GM21526 (cell line): ENCODE results near the gene SDC3.

ENCODE experiments used
- ATAC-seq: cut with Tn5 transposase; IDR thresholded peaks from one replicate; pipeline ENCODE4 v1.9.1; 2021; ENCODE audit warnings: moderate library complexity; ENCODE audit not compliant: unreplicated experiment, low FRiP score

SDC3 gene

DNA sequence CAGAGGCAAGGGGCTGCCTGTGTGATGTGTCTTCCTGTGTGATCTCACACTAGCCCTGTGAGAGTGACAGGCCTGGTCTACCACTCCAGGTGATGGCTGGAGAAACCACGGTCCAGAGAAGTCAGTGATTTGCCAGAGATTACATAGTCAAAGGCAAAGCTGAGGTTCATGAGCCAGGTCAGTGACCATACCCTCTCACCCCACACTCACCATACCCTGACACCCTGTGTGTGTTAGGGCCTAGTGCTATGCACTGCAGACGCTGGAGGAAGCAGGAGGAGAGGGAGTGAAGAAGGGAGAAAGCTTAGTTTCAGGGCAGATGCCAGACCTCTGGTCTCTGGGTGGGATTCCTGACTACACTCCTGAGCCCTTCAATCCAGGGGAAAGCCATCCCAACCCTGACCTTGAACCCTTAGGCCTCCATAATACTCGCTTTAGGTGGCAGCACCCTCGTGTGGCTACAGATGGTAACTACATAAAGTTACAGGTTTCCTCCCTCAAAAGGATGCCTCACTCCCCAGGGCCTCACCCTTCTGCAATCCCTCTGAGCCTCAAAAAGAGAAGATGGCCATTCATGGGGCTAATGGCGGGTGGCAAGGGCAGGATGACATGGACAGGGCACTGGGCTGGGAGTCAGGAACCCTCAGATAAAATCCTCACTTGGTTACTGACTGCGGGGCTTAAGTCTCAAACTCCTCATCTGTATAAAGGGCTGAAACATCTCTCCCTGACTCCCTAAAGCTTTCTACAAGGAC, 20.8 kb upstream of the SDC3 start:
- ATAC-seq: no peak

DNA sequence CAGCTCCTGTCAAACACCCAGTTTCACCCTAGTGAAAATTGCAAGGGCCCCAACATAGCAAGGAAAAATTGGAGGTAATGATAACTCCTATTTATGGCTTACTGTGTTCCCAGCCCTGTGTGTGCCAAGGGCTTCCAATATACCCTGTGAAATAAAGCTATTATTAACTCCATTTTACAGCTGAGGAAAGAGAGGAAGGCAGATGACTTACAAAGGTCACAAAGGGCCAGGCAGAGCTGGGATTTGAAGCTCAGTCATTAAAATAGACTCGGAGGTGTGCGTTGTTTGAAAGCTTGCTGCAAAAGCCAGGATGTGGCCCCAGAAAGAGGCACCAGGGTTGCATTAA, 20.2 kb upstream of the SDC3 start:
- ATAC-seq: no peak

DNA sequence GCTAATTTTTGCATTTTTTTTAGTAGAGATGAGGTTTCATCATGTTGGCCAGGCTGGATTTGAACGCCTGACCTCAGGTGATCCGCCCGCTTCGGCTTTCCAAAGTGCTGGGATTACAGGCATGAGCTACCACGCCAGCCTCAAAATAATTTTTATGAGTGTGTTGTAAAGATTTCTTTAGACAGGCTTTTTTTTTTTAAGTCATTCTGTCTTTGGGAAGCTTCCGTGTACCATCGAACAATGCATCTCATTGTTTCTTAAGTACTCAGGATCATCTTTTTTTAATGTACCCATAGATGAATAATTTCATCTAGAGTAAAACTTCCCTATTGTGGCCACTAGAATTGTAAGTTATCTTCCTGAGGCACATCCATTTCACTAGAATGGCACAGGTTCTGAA, 19.6 kb upstream of the SDC3 start:
- ATAC-seq: no peak

DNA sequence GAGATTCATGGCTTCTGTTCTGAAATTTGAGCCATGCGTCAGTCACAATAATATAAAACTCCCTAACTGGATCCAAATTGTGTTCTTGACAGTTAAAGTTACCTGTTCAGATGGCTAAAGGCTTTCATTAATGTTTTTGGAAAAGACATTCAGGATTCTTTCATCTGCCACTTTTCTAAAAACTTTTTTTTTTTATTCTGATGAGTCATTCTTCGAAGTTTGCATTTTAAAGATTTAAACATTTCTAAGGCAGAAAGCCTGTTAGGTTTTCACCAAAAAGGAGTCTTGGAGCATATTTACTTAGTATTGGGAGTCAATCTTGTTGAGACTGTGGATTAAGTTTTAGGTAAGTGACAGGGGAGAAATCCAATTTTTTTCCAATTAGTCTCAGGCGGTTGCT, 18.9 kb upstream of the SDC3 start:
- no peak for ATAC-seq

DNA sequence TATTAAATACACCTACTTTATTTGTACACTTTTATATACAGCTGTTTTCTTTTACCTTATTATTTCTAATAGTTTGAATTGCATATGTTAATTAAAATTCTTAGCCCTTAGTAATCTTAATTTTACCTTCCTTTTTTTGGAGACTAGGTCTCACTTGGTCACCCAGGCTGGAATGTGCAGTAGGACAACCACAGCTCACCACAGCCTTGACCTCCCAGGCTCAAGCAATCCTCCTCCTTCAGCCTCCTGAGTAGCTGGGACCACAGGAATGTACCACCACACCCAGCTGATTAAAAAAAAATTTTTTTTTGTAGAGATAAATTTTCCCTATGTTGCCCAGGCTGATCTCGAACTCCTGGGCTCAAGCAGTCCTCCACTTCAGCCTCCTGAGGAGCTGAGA, 15.0 kb upstream of the SDC3 start:
- ATAC-seq: no peak

DNA sequence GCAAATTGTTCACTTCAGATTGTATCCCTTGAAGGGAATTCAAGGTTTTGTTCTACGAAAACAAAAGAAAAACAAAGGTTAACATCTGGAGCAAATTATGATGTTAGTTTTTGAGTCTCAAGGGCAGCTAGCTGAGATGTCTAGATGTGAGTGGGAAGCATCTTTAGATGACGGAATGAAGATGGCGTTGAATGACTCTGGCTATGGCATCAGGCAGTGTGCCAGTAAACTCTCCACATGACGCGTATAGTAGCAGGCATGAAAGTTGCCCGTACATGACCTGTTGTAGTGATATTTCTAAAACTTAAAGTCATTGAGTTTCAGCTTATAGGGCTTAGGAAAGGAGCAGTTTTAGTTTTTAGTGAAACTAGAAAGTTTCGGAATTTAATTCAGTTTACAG, 12.3 kb upstream of the SDC3 start:
- no peak for ATAC-seq

DNA sequence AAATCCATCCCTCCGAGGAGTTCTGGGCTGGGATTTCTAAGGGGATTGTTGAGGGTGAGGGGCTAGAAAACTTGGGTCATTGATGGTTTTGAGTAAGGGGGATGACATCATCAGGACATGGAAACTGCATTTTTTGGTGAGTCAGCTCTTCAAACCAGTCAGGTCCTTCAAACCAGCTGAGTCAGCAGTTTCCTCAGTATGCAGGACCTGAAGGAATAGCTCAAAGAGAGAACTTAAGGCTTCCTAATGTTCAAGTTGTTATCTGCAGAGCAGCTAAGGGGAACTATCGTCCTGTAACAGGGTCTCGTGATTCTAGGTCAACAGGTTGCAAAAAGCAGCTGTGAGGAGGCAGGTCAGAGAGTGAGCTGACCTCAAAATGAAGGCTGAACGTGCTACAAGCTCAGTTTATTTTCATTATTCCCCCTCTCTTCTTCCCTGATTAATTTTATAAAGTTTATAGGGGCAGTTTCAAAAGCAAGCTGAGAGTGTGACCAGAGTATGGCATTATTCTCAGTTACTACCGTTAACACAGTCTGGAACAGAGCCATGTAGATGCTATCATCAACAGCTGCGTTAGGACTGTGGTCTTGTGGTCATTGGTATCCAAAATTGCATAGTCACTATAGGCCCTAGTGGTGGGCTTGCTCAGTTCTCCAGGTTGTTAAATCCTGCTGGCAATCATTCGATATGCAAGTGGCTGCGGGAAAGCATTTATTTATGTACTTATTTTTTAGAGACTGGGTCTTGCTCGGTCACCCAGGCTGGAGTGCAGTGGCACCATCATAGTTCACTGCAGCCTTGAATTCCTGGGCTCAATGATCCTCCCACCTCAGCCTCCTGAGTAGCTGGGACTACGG, 10.7 kb upstream of the SDC3 start:
- no peak for ATAC-seq

DNA sequence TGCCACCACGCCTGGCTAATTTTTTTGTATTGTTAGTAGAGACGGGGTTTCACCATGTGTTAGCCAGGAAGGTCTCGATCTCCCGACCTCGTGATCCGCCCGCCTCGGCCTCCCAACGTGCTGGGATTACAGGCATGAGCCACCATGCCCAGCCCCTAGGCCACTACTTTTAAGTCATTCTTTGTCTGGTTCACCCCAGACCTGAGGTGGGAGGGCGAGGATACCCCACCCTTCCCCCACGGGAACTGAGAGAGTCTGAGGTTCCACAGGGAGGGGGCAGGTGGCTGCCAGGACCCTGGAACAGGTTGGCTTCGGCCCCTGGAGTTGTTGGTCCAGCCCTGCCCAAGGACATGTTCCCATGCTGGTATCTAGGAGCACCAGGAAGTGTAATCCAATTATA, 7.7 kb upstream of the SDC3 start:
- ATAC-seq: no peak

DNA sequence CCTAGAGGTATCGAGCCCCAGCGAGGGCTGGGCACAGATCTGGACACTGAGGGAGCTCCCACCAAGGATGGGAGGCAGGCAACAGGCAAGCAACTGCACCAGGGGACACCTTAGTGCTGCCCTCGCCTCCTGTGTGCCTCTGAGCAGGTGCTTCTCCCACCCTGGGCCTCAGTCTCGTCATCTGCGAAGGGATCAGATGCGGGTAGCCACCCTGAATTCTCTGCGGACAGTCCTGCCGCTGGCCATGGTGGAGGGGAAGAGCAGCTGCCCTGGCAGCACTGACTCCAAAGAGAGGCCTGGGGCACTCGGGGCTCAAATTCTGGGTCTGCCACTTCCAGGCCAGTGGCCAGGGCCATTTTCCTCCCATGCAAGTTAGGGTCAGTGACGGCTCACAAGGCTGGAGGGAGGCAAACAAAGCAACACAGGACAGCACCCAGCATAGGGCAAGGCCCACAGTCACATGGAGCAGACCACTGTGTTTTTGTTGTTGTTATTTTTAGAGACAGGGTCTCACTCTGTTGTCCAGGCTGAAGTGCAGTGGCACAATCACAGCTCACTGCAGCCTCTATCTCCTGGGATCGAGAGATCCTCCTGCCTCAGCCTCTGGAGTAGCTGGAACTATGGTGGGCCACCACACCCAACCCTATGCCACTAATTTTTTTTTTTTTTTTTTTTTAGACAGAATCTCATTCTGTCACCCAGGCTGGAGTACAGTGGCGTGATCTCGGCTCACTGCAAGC, 7.1 kb upstream of the SDC3 start:
- ATAC-seq: no peak

DNA sequence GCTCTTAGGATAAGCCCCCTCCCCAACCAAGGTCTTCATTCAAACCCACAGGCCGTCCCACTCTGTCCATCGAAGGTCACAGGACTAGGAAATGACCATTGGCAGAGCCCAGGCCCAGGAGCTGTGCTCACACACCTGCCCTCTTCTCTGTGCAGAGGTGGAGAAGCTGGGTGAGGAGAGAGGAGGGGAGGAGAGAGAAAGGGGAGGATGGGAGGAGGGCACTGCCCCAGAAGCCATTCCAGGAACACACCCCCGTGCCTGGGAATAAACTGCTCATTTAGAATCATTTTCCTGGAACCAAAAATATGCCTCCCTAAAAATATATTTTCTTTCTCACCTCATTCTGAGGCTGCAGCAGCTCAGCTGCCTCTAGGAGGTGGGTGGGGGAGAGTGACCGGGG, 6.4 kb upstream of the SDC3 start:
- ATAC-seq: no peak

DNA sequence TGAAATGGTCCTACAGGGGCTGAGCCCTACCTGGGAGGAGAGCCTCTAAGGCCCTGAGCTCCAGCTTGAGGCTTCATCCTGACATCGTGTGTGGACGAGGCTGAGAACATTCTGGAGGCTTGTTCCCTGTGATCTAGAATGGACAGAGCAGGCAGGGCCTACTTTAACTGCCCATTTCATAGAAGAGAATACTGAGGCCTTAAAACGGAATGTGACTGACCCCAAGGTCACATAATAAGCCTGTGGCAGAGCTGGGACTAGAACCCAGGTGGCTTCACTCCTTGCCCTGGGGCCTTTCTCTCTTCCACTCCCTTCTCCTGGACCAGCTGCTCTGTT, 6.0 kb upstream of the SDC3 start:
- no peak for ATAC-seq

DNA sequence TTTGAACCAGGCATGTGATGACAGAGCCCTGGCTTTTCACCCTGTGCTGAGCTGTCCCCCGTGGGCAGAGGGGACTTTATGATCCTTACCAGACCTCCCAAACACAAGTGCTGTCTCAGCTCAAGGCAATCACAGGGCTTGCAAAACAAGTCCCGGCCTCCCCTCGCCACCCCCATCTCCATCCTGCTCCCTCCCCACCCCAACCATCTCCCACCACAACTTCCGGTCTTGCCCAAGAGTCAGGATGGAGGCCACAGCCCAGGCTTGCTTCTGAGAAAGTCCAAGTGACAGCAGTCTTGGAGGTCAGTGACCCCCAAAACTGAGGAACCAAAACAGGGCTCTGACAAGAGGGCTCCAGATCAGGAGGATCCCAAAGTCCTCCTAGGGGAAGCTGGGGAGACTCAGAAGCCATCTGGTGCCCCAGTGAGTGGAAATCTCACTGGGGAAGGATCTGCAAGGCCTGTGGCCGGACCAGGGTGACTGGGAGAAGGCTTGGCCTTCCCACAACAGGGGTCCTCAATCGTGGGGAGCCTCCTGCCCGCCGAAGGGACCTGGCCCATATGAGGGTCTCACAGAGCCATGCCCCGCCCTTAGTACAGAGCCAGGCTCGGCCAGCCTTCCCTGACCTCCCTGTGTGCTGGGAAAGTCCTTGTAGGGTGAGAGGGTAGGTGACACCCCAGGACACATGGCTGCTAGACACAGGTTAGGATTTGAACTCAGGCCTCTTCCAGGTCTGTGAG, 4.5 kb upstream of the SDC3 start:
- no peak for ATAC-seq

DNA sequence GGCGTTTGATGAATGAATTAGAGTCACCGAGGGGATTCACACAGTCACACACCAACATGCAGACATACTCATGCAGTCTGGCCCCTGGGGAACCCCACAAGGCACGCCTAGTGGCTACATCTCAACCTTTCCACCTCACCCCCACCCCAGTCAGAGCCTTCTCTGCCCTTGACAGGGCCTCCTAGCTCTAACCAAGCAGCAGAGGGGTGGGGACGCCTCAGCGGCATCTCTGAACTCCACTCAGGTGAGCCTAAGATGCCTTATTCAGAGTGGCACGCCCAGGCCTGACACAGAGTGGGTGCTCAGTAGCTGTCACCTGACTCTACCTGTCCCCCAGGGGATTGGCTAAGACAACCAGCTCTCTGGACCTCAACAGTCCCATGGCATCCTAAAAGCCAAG, 3.7 kb upstream of the SDC3 start:
- no peak for ATAC-seq

DNA sequence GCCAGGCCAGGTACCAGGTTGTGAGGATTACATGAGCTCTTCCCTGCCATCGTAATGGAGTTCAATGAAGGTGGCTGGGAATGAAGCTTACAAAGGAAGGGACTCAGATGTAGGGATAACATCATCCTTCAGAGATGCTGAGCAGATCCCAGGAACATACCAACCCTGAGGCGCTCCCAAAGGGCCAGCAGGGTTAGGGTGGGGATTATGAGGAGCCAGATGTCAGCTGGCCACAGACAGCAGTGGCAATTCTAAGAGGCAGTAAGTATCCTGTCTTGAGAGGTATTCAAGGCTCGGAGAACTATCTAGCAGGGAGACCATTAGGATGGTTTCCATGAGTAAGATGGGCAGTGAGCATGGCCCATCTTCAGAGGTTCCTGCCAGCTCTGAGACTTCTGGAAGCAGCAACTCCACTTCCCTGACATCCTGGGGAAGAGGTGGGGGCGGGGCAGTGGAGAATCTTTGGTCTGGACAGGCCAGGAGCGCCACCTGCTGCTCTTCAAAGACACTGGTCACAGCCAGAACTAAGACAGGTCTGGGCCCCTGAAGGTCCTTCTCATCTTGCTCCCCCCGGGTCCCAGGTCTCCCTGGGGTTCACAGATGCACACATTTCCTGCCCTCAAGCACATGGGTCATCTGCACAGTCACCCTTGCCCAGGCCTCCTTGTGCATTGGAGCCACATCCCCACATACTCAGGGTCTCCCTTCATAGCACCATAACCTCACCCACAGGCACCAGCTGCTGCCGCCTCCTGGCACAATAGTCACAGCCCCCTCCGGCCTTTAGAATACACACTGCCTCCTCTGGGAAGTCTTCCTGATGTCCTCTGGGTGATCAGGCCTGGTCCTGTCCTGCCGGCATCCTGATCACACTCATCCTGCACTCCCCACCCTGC, 2.7 kb upstream of the SDC3 start:
- ATAC-seq: no peak

DNA sequence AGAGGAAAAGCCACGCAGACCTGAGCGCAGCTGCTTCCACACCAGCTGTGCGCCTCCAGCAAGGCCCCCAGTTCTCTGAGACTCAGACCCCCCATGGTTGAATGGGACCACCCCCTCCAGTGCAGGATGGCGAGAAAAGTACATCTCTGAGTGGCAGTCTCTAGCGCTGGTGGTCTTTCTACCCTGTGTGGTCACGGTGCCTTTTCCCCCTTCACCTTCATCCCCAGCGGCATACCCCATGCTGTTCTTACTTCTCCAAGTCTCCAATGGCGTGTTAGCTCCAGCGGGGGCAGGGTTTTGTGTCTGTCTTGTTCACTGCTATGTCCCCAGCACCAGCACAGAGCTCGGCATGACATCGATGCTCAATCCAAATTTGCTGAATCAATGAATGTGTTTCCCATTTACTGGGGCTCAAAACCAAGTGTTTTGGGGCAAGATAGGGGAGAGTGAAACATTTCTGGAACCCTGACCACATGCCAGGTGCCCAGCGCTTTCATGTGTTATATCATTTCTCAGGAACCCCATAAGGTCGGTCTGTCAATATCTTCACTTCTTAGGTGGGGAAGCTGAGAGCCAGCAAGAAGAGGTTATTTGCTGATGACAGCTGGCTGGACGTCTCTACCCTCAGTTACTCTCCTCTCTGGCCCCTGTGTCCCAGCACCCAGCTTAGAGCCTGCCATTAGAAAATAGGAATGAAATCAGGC, 959 bp upstream of the SDC3 start:
- ATAC-seq: no peak

DNA sequence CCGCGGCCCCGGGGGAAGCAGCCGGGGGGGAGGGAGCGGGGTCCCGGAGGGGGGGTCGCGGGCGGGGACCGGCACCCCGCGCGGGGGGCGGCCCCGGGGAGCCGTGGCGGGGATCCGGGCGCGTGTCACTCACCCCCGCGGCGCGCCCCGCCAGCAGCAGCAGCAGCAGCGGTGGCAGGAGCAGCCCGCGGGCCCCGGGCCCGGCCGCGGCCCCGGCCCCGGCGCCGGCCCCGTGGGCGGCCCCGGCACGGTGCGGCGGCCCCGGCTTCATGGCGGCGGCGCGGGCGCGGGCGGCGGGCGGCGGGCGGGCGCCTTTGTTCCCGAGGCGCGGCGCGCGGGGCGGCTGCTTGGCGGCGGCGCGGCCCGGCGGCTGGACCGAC, 252 bp downstream of the SDC3 start:
- no peak for ATAC-seq

DNA sequence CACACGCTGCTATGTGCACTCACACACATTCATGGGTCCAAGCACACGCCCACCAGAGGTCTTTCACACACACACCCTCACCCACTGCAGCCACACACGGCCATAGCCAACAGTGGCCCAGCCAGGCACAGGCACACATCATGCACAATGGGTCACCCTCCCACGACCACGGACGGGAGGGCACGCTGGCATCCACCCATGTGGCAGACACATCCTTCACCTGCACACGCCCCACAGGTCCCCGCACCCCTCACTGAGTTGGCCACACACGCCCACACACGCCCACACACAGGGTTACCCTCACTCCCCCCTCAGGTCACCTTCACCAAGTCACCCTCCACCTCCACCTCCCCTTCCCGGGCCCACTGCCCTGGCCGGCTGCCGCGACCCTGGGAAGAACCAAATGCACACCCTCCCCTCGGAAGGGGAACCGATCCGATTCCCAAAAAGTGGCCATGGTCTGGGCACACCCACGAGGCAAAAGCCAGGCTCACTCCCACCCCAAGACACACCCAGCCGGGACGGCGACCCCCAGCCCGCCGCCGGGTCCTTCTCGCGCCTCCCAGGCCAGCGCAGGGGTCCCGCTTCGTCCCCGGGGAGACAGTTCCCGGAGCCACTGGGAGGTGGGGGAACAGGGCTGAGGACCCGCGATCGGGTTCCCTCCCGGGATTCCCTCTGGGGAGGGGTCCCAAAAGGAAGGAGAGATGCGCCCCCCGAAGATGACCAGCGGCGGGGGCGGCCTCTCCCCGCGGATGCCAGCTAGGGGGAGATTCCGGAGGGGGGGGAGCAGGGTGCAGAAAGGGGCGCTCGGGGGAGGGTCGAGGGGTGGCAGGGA, 860 bp downstream of the SDC3 start:
- no peak for ATAC-seq

DNA sequence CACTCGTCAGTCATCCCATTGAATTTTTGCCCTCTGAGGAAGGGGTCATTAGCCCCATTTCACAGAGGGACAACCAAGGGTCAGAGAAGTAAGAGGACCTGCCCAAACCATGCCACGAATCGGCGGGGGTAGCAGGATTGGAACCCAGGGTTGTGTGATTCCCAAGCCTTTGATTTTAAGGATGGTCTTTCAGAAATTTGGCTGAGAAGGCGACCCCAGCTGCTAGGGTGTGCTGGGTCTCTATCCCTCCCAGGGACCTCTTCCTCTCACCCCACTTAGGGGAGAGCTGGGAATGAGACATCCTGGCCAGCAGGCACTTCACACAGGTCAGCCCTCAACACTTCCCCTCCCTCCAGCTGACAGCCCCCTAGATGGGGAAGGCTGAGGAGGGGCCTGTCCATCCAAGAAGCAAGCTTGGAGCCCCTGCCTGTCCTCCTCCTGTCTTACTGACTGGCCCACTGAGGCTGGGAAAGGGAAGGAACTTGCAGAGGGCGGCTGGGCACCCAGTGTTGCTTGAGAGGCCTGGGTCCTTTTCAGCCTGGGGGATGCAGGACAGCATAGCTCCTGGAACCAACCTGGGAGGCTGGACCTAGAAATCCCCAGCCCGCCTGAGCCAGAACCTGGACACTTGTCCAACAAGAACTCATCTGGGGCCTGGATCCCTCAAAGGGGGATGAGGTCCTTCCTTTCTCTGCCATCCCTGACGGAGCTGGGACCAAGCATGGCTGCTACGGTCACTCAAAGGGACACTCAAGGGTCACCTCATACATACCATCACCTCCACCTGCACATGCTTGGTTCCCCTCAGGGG, 1.7 kb downstream of the SDC3 start:
- ATAC-seq: no peak
